Fibroblast of mammary gland (primary cell): ENCODE measurements around the gene SMOC2.

Experiments
- DNase-seq: peaks from one replicate; pipeline ENCODE4 v3.0.0-alpha.2; 2010; ENCODE audit warnings: low read depth
- H3K4me3 ChIP-seq: 2 replicates; pipeline ENCODE4 v1.5.1; 2011; ENCODE audit warnings: low read depth, mild to moderate bottlenecking, low read length, moderate library complexity; ENCODE audit not compliant: control insufficient read depth
- TF ChIP-seq, protein P1 (sequence below): conservative IDR thresholded peaks from 2 replicates; pipeline ENCODE4 v1.5.1; 2011; ENCODE audit warnings: low read depth, low read length, inconsistent platforms; ENCODE audit not compliant: control insufficient read depth, insufficient read depth

The SMOC2 gene

DNA sequence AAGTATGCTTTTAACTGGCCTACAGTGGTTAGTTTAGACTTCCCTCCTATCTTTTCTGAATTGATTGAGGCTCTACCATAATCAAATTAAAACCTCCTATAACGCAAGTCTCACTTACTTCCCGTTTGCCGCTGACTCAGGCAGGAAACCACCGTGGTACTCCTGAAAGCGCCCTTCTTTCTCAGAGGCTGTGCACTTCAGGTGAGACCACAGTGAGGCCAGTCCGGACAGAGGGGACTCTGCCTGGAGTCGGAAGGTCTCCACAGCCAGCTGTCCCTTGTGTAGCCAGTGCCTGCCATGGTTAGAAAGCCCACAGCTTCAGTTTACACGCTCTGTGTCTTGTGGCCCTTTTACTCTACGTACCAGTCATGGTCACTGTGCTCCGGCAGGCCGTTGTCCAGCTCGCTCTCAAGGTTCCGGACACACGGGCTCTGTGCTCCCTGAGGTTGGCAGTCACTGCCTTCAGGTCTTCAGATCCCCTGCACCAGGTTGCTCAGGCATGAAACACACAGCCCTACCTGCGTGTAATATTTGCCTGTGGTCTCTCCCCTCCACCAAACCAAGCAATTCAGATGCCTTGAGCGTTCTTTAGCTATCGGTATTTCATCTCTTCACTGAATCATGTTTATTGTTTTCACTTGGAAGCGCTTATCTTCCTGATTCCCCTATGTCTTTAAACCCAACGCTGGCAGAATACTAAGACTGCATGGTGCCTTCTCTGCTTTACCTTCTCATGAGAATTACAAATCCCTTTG is 178.8 kb downstream of the SMOC2 start:
- TF ChIP-seq, protein P1, sequence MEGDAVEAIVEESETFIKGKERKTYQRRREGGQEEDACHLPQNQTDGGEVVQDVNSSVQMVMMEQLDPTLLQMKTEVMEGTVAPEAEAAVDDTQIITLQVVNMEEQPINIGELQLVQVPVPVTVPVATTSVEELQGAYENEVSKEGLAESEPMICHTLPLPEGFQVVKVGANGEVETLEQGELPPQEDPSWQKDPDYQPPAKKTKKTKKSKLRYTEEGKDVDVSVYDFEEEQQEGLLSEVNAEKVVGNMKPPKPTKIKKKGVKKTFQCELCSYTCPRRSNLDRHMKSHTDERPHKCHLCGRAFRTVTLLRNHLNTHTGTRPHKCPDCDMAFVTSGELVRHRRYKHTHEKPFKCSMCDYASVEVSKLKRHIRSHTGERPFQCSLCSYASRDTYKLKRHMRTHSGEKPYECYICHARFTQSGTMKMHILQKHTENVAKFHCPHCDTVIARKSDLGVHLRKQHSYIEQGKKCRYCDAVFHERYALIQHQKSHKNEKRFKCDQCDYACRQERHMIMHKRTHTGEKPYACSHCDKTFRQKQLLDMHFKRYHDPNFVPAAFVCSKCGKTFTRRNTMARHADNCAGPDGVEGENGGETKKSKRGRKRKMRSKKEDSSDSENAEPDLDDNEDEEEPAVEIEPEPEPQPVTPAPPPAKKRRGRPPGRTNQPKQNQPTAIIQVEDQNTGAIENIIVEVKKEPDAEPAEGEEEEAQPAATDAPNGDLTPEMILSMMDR, result no peak
- no peak overlapping the region for H3K4me3 ChIP-seq
- DNase-seq, result no peak

DNA sequence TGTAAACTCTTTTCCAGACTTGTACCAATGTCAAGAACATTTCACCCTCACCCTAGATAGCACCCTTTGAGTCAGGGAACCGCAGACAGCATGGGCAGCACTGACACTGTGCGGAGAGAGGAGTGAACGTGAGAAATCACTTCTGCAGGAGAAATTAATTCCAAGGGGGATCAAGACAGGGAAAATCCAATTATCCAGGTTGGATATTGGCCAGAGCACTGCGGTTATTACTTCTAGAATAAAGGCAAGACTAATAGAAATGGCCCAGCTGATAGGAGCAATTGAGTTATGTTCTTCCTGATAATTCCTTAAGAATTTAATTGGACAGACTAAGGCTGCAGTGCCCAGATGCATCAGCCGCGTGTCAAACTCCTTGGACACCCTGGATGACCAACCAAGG is 179.6 kb downstream of the SMOC2 start:
- DNase-seq, result no peak
- TF ChIP-seq, protein P1, result no peak
- H3K4me3 ChIP-seq, result no peak overlapping the region

DNA sequence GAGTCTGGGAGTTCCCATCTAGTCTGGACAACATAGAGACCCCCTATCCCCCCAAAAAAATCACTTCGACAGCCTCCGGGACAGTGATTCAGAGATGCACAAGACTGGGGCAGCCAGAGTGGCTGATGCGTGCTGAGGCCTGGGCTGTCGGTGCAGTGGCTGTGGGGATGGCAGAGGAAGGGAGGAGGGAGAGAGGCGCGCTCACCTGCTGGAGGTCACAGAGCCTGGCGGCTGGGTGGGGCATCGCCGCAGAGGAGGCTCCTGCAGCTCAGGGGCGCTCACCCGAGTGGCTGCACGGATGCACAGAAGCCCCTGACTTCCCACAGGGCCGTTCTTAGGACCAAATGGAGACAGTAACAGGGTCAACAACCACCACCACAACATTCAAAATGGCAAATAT is 182.8 kb downstream of the SMOC2 start:
- TF ChIP-seq, protein P1, result no peak
- H3K4me3 ChIP-seq, result no peak overlapping the region
- no peak for DNase-seq

DNA sequence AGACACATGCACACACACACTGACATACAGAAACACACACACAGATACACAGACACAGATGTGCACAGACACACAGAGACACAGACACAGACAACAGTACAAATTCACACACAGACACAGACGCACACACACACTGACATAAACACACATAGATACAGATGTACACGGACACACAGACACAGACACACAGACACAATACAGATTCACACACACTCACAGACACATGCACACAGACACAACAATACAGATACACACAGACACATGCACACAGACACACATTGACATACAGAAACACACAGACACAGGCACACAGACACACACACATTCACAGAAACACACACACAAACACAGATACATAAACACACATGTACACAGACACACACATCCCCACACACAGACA is 183.6 kb downstream of the SMOC2 start:
- TF ChIP-seq, protein P1, result no peak
- no peak overlapping the region for H3K4me3 ChIP-seq
- no peak for DNase-seq

DNA sequence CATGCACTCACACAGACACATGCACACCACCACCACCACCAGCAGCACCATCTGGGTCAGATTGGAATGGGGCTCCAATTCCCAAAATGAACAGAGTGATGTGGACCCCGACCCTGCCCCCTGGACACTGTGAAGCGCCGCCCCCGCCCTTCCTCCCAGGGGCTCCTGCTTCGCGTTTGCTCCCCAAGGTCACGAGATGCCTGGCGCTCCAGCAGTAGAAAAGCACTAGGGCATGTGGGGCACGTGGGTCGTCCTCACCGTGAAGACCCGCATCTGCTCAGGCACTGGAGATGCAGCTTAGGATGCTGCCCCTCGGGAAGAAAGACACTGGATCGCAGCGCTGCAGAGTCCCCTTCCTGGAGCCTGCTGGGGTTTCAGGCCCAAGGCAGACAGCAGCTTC is 184.0 kb downstream of the SMOC2 start:
- DNase-seq, result no peak
- H3K4me3 ChIP-seq, result no peak overlapping the region
- TF ChIP-seq, protein P1, result no peak

DNA sequence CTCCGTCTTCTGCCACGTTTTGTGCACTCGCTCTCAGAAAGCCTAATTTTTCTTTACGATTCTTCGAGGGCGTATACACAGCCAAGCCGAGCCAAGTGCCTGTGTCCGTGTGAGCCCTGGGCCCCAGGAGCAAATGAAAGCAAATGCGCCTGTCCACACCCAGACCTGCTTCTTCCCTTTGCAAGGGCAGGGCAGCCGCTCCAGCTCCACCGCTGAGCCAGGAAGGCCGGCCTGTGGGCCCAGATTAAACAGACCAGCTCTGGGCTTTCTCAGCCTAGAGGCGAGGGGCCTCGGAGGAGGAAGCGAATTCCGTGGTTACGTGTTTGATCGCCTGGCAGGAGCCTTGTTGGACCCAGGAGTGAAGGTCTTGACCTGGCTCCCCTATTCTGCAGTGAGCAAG is 184.6 kb downstream of the SMOC2 start:
- H3K4me3 ChIP-seq, result no peak overlapping the region
- no peak for DNase-seq
- TF ChIP-seq, protein P1, result no peak
